ENCODE measurements around the gene SCAF4. TPM values are rescaled to one million over a fixed set of nuclear protein-coding genes. Genes with fewer than 3 reads are reported as not detected.

Gene SCAF4
- total and polyA plus RNA-seq, 9 of the 15 experiments (the other 6 are each of a cell fraction or from before 2014, with no cell fraction given): 2.3 to 55.7 (median 17.2) TPM

GRCh38 chr21:31724552-31724951, 7.4 kb downstream of the SCAF4 start:
- peaks cover 99% of the 10 kb centered on the region for H3K79me2 ChIP-seq (ENCODE audit: control insufficient read depth, insufficient read depth, low read length)
- intact Hi-C loops (cut with micrococcal nuclease) (no loop called here), in situ Hi-C loops (cut with MboI) (no loop called here)
- 74% methylated on average over 4 of the region's 4 CpGs for WGBS (ENCODE audit: insufficient coverage, low coverage, missing lambda C conversion rate)
- peaks cover 51% of the 10 kb centered on the region for H4K20me1 ChIP-seq (replicated peaks; ENCODE audit: control insufficient read depth, insufficient read depth, low read length)
- POLR2A ChIA-PET: no interaction called here
- H3K27ac ChIP-seq (ENCODE audit: extremely low read depth, low read depth, low read length): no peak overlapping the region
- DNase-seq (ENCODE audit: extremely low read depth in 1 of 4, low spot score in 3 of 4): no peak
- no peak for FAIRE-seq
- peaks cover 51% of the 10 kb centered on the region; the same call in 2 of the 3 replicates for H3K36me3 ChIP-seq (ENCODE audit: control insufficient read depth, insufficient read depth, low read length)
- CTCF ChIA-PET (ENCODE audit: low intra/inter-chr PET ratio): no interaction called here
- no peak overlapping the region for H2AFZ ChIP-seq (ENCODE audit: low read depth, low read length)
- no TSS peak for BruUV-seq (replicated peaks)
- ATAC-seq: no peak
- peaks cover 21 to 40% of the 10 kb centered on the region in 2 experiments for H3K4me1 ChIP-seq (replicated peaks in 1 of 2; ENCODE audit: control insufficient read depth in 2 of 2, insufficient read depth in 2 of 2, low read length in 2 of 2)
- no peak overlapping the region for H3K4me2 ChIP-seq (ENCODE audit: insufficient read depth, low read length)
- H3K9me1 ChIP-seq (ENCODE audit: control insufficient read depth, insufficient read depth, low read length): no peaks in the 10 kb centered on the region
- H3K9ac ChIP-seq (ENCODE audit: insufficient read depth in 1 of 2, low read depth in 2 of 2, low read length in 2 of 2): no peak overlapping the region
- no peak overlapping the region for H3K4me3 ChIP-seq
- H3K27me3 ChIP-seq (ENCODE audit: control insufficient read depth in 2 of 2, insufficient read depth in 2 of 2, low read length in 2 of 2): no peaks in the 10 kb centered on the region
- no peak for TF ChIP-seq ZNF589 (CRISPR knock-in tag; IDR thresholded peaks at IDR 0.05; ENCODE audit: low read depth)
- TF ChIP-seq THAP7 (CRISPR knock-in tag; IDR thresholded peaks at IDR 0.05): no peak
- no peaks in the 10 kb centered on the region for H3K9me3 ChIP-seq (replicated peaks; ENCODE audit: control insufficient read depth, insufficient read depth, low read depth, low read length)

- intact Hi-C loops (cut with micrococcal nuclease): no loop called here
These were observed 10.5 kb downstream of the SCAF4 start for GRCh38 chr21:31721381-31721780.

More at GRCh38 chr21:31721381-31721780, 10.5 kb downstream of the SCAF4 start:
- Histone ChIP-seq H3K27me3 (ENCODE audit: control insufficient read depth in 2 of 2, insufficient read depth in 2 of 2, low read length in 2 of 2) (no peaks in the 10 kb centered on the region), H3K9me1 (ENCODE audit: control insufficient read depth, insufficient read depth, low read length) (no peaks in the 10 kb centered on the region), H3K9me3 (replicated peaks; ENCODE audit: control insufficient read depth, insufficient read depth, low read depth, low read length) (no peaks in the 10 kb centered on the region), H3K4me3 (no peak overlapping the region), H2AFZ (ENCODE audit: low read depth, low read length) (no peak overlapping the region), H4K20me1 (replicated peaks; ENCODE audit: control insufficient read depth, insufficient read depth, low read length) (peaks cover 33% of the 10 kb centered on the region), H3K4me1 (replicated peaks in 1 of 2; ENCODE audit: control insufficient read depth in 2 of 2, insufficient read depth in 2 of 2, low read length in 2 of 2) (peaks cover 12 to 31% of the 10 kb centered on the region in 2 experiments), H3K79me2 (ENCODE audit: control insufficient read depth, insufficient read depth, low read length) (peaks cover 98% of the 10 kb centered on the region), H3K27ac (ENCODE audit: extremely low read depth, low read depth, low read length) (no peak overlapping the region; the same call in 2 of the 3 replicates), H3K9ac (ENCODE audit: insufficient read depth in 1 of 2, low read depth in 2 of 2, low read length in 2 of 2) (no peak overlapping the region), H3K36me3 (ENCODE audit: control insufficient read depth, insufficient read depth, low read length) (peaks cover 24% of the 10 kb centered on the region; the same call in 2 of the 3 replicates), H3K4me2 (ENCODE audit: insufficient read depth, low read length) (peak overlapping the region; percentile 15; the same call in 1 of the 2 replicates)
- ChIA-PET POLR2A (interaction anchor here (2.0 kb wide), 1 partner anchor 9 kb away, joined by 8 read pairs; no protein-coding TSS in a partner anchor), CTCF (ENCODE audit: low intra/inter-chr PET ratio) (no interaction called here)
- TF ChIP-seq AFF4 (CRISPR knock-in tag; IDR thresholded peaks at IDR 0.05) (no peak), FOXA1 (IDR thresholded peaks at IDR 0.05; ENCODE audit: borderline replicate concordance) (no peak), SPI1 (IDR thresholded peaks at IDR 0.05; ENCODE audit: borderline replicate concordance, low read depth, low read length) (no peak), FOXJ2 (tag; IDR thresholded peaks at IDR 0.05) (no peak), ZFX (CRISPR knock-in tag; IDR thresholded peaks at IDR 0.05) (no peak)
- TF ChIP-seq, protein P1, sequence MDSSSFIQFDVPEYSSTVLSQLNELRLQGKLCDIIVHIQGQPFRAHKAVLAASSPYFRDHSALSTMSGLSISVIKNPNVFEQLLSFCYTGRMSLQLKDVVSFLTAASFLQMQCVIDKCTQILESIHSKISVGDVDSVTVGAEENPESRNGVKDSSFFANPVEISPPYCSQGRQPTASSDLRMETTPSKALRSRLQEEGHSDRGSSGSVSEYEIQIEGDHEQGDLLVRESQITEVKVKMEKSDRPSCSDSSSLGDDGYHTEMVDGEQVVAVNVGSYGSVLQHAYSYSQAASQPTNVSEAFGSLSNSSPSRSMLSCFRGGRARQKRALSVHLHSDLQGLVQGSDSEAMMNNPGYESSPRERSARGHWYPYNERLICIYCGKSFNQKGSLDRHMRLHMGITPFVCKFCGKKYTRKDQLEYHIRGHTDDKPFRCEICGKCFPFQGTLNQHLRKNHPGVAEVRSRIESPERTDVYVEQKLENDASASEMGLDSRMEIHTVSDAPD (CRISPR knock-in tag; IDR thresholded peaks at IDR 0.05): no peak
- peak; percentile 61 for ATAC-seq
- no TSS peak for BruUV-seq (replicated peaks)
- WGBS (ENCODE audit: insufficient coverage, low coverage, missing lambda C conversion rate): 17% methylated on average over 3 of the region's 4 CpGs
- DNase-seq (ENCODE audit: extremely low read depth in 1 of 4, low spot score in 3 of 4): no peak
- in situ Hi-C loops (cut with MboI): no loop called here
- FAIRE-seq: no peak

Data from K562 (cell line).